ENCODE results near the gene AFF4. TPM values are rescaled to one million over a fixed set of nuclear protein-coding genes. Genes with fewer than 3 reads are reported as not detected.

AFF4 gene
- total RNA-seq, 1 donor from 2014 or later, result 29.2 TPM

DNA sequence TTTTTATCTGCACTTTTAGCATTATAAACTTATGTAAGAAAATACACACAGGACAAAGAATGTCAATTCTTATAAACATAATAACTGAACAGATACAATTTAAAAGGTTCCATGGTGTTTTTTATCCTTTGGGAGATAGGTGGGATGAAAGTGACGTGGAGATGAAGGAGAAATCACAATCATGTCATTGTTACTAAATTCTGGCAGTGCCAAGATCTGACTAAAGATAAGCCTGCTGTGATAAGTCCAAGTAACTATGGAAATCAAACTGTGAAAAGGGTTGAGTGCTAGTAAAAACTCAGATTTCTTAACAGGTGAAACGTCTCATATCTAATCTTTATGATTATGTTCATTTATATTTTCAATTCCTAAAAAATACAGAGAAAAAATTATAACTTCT is 78.9 kb downstream of the AFF4 start:
- TF ChIP-seq, protein P1, sequence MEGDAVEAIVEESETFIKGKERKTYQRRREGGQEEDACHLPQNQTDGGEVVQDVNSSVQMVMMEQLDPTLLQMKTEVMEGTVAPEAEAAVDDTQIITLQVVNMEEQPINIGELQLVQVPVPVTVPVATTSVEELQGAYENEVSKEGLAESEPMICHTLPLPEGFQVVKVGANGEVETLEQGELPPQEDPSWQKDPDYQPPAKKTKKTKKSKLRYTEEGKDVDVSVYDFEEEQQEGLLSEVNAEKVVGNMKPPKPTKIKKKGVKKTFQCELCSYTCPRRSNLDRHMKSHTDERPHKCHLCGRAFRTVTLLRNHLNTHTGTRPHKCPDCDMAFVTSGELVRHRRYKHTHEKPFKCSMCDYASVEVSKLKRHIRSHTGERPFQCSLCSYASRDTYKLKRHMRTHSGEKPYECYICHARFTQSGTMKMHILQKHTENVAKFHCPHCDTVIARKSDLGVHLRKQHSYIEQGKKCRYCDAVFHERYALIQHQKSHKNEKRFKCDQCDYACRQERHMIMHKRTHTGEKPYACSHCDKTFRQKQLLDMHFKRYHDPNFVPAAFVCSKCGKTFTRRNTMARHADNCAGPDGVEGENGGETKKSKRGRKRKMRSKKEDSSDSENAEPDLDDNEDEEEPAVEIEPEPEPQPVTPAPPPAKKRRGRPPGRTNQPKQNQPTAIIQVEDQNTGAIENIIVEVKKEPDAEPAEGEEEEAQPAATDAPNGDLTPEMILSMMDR (conservative IDR thresholded peaks at IDR 0.05; ENCODE audit: low read depth, low read length), result no peak
- no peak overlapping the region for H3K4me3 ChIP-seq (ENCODE audit: low read depth, low read length)
- DNase-seq (ENCODE audit: low read depth), result no peak

- DNase-seq (ENCODE audit: low read depth), result no peak
- no peak overlapping the region for H3K4me3 ChIP-seq (ENCODE audit: low read depth, low read length)
- TF ChIP-seq, protein P1 (conservative IDR thresholded peaks at IDR 0.05; ENCODE audit: low read depth, low read length), result peak; percentile 73
Measured at GRCh38 chr5:132883261-132883834, 80.1 kb downstream of the AFF4 start.

GRCh38 chr5:132877938-132878337 is 85.5 kb downstream of the AFF4 start:
- no peak for DNase-seq (ENCODE audit: low read depth)
- TF ChIP-seq, protein P1 (conservative IDR thresholded peaks at IDR 0.05; ENCODE audit: low read depth, low read length), result no peak
- no peak overlapping the region for H3K4me3 ChIP-seq (ENCODE audit: low read depth, low read length)

DNA sequence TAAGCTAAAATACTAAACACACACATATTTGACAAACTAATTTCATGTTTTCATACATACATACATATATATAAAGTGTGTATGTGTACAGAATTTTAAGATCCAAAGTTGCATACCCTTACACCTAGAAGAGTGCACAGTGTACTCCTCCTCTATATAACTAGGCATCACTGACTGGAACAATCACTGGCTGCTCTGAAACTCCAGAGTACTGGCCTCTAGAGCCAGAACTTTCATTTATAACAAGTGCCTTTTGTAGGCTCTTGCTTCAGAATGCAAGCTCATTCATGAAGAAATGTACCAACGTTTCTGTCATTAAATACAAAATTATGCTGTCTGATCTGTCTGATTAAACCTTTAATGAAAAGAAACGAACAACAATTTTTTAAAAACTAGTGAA is 86.0 kb downstream of the AFF4 start:
- DNase-seq (ENCODE audit: low read depth), result no peak
- TF ChIP-seq, protein P1 (conservative IDR thresholded peaks at IDR 0.05; ENCODE audit: low read depth, low read length), result no peak
- H3K4me3 ChIP-seq (ENCODE audit: low read depth, low read length), result no peak overlapping the region

DNA sequence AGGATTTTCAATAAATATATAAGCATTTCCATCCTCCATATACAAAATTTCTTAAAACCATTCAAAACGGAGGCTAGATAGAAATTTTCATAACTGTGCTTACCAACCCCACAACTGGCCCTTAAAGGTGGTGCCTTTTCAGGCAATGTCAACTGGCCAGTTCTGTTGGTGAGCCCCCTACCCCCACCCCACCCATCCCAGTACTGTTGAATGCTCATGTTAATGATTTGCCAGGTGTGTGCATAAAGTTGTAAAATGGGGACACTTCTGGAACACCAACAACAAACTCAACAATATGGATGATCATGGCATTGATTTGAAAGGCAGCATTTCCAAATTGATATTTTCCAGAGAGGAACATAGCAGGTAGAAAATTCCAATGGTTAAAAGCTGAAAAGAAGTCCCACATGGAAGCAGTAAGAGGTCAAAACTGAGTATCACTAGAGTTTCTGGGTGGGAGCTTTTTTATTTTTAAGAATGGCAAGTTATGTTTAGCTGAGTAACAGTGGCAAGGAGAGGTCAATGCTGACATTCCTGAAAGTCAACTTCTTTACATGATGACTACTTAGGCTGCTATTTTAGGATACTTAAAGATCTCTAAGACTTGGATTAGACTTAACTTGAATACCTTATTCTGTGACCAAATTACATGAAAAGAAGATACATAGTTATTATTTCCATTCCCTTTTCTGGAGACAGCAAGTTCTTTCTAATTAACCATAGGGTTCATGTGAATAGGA is 87.2 kb downstream of the AFF4 start:
- TF ChIP-seq, protein P1 (conservative IDR thresholded peaks at IDR 0.05; ENCODE audit: low read depth, low read length), result no peak
- no peak for DNase-seq (ENCODE audit: low read depth)
- no peak overlapping the region for H3K4me3 ChIP-seq (ENCODE audit: low read depth, low read length)

DNA sequence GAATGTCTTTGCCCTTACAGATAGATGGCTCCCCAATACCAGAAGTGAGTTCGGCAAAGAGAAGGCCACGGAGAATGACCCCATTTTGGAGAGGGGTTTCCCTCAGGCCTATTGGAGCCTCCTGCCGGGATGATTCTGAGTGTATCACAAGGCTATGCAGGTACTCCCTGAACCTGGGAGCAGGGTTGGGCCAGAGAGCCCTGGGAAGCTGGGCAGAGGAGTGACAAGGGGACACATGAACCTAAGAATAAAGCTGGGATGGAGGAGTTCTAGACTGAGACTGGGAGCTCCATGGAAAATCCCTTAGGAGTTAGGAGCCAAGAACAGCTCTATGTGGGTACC is 89.5 kb downstream of the AFF4 start:
- no peak overlapping the region for H3K4me3 ChIP-seq (ENCODE audit: low read depth, low read length)
- no peak for DNase-seq (ENCODE audit: low read depth)
- TF ChIP-seq, protein P1 (conservative IDR thresholded peaks at IDR 0.05; ENCODE audit: low read depth, low read length), result no peak

Measured in epithelial cell of proximal tubule (primary cell).